ENCODE measurements around the gene ZNF766.
"Not testable (repeated sequence)": the region's sequence is repeated elsewhere in the genome, so short reads cannot be mapped to it uniquely, and the experiment has no call there.

Gene ZNF766

DNA sequence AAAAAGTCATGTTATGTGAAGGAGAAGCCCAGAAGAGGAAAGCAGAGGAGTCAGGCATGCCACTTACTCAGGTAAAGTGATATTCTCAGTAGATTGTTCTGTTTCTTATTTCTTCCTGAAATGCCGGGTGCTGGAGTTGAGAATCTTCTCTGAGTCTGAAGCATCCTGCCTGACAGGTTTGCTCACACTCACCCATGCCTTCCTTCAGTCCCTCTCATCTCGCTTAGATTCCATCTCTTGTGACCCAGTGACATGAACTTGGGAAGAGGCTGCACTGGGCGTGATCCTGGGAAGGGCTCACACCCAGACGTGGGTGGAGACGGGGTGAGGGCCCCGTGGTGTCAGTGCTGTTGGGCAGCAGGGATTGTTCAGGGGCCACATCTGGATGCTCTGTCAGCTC is 8.1 kb downstream of the ZNF766 start:
- DNase-seq = no peak

DNA sequence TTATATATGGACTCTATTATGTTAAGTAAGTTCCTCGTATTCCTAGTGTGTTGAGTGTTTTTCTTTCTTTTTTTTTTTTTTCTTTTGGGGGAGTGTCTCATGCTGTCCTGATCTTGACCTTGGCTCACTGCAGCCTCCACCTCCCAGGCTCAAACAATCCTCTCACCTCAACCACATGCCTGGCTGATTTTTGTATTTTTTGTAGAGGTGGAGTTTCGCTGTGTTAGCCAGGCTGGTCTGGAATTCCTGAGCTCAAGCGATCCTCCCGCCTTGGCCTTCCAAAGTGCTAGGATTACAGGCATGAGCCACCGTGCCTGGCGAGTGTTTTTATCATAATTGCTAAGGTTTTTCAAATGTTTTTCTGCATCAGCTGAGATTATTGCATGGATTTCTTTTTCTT is 16.9 kb downstream of the ZNF766 start:
- no peak for DNase-seq

DNA sequence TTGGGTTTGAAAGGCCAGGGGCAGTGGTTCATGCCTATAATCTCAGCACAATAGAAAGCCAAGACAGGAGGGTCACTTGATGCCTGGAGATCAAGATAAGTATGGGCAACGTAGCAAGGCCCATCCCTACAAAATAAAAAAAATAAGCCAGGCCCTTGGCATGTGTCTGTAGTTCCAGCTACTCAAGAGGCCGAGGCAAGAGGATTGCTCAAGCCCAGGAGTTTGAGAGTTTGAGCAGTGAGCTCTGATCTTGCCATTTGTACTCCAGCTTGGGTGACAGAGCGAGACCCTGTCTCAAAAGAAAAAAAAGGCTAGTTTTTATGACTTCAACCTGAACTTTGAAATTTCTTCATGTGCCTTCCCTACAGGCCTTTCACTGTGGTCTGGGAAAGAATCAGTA is 22.4 kb downstream of the ZNF766 start:
- no peak for DNase-seq

DNA sequence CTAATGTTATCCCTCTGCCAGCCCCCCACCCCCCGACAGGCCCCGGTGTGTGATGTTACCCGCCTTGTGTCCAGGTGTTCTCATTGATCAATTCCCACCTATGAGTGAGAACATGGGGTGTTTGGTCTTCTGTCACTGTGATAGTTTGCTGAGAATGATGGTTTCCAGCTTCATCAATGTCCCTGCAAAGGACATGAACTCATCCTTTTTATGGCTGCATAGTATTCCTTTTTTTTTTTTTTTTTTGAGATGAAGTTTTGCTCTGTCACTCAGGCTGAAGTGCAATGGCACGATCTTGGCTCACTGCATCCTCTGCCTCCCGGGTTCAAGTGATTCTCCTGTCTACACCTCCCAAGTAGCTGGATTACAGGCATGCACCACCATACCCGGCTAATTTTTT is 23.6 kb downstream of the ZNF766 start:
- not testable (repeated sequence) for DNase-seq

DNA sequence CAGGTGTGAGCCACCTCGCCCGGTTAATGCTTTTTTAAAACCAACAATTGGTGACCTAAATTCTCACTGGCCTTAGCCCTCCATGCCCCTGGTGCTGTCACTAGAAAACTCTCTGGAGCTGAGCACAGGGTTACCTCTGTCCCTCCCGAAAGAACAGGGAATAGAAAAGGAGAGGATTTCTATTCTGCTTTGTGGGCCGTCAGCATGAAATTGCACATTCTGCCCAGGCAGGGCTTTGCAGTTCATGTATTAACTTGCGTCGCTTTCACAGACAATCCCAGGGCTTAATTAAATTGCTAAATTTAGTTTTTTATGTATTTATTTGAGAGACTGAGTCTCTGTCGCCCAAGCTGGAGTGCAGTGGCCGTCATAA is 27.0 kb downstream of the ZNF766 start:
- no peak for DNase-seq

DNA sequence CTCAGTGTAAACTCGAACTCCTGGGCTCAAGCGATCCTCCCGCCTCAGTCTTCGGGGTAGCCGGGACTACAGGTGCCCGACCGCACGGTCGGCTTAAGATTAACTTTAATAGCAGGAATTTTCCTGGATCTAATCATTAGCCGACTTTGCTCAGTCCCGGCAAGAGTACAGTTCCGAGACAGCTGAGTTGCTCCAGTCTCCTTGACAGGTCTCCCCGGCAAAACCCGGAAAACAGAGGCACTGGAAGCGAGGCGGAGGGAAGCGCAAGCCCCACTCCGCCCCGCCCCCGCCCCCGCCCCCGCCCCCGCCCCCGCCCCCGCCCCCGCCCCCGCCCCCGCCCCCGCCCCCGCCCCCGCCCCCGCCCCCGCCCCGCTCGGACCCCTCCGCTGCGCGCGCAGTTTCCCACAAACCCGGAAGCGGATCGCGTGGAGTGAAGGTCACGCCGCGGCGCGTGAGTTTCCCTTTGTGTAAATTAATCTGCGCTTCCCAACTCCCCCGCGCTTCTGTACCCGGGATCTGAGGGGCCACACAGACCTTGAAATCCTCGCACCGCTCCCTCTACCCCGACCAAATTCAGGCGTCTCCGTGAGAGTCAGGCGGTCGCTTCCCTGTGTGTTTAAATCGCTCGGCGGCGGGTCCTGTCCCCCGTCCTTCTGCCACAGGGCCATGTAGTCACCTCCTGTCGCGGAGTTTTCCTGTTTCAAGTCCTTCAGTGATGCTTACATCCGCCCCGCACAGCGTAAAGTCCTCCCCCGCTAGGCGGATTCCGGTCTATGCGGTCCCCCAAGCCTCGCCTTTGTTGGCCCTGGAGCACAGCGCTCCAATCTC is 27.6 kb downstream of the ZNF766 start, which contains the start of gene ZNF480:
TSS of gene ZNF480 (plus strand) at position 397 of the 828 bp plus-strand sequence. CDS start 3,244 bp downstream, outside the sequence.
- DNase-seq = peak; percentile 68

DNA sequence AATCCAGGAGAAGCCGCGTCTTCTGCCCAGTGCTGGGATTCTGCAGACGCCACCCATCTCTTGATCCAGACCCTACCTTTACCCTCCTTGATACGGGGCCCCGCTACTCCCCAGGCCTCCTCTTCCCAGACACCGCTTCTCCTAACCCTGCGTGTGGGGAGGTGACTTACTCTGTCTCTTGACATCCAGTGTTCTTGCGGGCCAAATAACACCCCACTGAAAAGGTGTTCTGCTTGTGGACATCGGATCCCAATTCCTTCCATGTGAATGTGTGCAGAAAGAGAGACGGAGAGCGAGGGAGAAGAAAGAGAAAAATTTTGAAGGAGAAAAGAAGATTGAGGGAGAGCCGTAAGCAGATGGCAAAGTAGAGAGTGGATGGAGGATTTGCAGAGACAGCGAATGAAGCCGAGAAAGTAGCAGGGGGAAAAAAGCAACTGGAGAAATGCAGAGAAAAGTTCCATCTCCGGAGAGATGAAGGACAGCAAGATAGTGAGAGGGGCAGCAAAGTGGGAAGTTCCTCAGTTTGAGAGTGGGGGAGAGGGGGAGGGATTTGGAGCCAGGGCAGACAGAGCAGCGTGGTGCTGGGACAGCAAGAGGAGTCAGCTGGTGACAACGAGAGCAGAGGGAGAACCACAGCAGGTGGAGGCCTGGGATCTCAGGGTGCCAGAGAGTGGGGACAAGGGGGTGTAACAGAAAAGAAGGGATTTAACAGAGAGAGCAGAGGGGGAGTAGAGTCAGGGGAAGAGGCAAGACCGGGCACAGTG is 28.4 kb downstream of the ZNF766 start:
- DNase-seq = no peak

DNA sequence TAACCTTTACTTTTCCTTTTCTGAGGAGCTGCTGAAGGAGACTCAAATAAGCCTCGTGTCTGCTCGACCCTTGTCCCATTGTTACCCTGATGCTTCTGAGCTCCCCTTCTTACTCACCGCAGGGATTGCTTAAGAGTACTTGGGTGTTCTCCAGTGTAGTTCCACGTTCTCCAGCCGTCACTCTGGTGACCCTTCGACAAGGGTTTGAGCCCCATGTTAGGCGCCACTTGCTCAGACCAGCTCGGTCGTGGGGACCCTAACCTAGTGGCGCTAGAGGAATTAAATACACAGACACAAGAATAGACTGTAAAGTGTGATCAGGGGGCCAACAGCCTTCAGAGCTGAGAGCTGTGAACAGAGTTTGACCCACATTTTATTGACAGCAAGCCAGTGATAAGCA is 37.9 kb downstream of the ZNF766 start:
- no peak for DNase-seq

DNA sequence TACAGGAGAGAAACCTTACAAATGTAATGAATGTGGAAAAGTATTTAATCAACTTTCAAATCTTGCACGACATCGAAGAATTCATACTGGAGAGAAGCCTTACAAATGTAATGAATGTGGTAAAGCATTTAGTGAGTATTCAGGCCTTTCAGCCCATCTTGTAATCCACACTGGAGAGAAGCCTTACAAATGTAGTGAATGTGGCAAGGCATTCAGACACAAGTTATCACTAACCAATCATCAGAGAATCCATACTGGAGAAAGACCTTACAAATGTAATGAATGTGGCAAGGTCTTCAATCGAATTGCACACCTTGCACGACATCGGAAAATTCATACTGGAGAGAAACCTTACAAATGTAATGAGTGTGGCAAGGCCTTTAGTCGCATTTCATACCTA is 53.0 kb downstream of the ZNF766 start:
- no peak for DNase-seq

DNA sequence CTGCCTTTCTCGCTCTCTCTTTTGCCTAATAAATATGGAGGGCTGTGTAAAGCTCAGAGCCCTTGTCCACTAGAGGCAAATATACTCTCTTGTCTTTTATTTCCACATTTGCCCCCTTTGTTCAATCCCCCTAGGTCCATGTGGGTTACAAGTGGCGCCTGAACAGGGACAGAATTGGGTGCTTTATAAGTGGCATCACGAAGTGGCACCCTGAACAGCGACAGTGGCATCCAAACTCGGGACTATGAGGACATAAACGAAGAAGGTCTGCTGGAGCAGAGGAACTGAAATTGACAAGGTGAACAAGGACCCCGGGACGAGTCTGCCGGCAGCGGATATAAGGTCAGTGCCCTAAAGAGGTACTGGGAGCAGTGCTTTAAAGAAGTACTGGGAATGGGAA is 62.4 kb downstream of the ZNF766 start:
- DNase-seq = no peak

DNA sequence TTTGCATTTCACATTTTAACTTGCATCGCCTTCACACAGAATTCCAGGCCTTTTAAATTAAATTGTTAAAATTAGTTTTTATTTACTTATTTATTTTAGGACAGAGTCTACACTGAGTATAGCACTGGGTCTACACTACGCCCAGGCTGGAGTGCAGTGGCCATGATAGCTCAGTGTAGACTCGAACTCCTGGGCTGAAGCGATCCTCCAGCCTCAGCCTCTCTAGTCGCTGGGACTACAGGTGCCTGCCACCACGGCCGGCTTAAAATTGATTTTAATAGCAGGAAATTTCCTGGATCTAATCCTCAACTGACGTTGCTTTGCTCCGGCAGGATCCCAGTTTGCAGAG is 66.4 kb downstream of the ZNF766 start:
- no peak for DNase-seq

DNA sequence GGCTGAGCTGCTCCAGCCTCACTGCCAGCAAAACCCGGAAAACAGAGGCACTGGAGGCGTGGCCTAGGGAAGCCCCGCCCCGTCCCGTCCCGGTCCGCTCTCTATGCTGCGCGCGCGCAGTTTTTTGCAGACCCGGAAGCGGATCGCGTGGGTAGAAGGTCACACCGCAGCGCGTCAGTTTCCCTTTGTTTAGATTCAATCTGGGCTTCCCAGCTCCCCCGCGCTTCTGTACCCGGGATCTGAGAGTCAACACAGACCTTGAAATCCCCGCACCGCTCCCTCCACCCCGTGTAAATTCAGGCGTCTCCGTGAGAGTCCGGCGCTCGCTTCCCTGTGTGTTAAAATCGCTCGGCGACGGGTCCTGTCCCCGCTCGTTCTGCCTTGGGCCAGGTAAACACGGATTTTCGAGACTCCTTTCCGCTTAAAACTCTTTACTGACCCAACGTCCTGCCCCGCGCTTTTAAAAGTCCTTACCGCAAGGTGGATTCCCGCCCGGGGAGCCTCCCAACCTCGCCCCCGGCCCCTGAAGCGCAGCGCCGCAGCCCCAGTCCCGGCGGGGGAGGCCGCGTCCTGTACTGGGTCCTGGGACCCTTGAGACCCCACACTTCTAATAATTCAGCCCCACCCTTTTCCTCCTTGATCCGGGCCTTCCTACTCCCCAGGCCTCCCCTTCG is 66.9 kb downstream of the ZNF766 start, which contains the start of gene ZNF610:
TSS of gene ZNF610 (plus strand) at position 127 of the 674 bp plus-strand sequence. CDS start 12,930 bp downstream, outside the sequence.
- DNase-seq = peak; percentile 96

DNA sequence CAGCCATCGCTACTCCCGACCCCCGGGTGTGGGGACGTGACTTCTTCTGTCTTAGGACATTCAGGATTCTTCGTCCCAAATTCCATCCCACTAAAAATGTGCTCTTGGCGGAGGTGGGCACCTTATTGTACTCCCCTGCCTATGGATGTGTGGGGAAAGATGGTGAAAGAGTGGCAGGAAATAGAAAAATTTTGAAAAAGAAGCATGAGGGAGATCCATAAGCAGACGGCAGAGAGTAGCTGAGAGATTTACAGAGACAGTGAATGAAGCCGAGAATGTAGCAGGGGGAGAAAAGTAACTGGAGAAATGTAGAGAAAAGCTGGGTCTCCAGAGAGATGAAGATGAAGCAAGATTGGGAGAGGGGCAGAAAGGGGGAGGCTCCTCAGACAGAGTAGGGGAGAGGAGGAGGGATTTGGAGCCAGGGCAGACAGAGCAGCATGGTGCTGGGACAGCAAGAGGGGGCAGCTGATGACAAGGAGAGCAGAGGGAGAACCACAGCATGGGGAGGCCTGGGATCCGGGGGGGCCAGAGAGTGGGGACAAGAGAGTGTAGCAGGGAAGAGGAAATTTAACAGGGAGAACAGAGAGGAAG is 67.5 kb downstream of the ZNF766 start:
- no peak for DNase-seq

DNA sequence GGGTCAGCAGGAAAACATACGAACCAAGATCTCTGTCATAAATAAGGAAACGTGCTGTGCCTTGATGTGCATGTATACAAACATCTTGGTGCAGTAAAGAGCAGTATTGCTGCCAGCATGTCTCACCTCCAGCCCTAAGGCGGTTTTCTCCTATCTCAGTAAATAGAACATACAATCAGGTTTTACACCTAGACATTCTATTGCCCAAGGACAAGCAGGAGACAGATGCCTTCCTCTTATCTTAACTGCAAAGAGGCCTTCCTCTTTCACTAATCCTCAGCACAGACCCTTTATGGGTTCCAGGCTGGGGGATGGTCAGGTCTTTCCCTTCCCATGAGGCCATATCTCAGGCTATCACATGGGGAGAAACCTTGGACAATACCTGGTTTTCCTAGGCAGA is 69.6 kb downstream of the ZNF766 start:
- not testable (repeated sequence) for DNase-seq

DNA sequence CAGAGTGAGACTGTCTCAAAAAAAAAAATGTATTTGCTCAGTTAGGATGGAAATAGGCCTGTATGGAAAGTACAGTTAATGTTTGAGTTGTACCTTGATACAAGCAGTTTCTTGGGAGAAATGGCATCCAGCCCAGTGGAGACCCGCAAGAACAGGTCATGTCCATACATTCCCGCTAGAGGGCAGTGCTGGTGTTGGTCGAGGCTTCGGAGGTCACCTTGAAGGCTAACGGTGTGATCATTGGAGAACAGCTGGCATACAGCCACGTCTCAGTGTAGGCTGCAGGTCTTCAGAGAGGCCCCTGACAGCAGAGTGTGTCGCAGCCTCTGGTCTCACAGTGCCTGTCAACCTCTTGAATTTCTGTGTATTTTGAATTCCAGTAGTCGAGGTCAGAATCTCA is 74.2 kb downstream of the ZNF766 start:
- DNase-seq = peak; percentile 18

DNA sequence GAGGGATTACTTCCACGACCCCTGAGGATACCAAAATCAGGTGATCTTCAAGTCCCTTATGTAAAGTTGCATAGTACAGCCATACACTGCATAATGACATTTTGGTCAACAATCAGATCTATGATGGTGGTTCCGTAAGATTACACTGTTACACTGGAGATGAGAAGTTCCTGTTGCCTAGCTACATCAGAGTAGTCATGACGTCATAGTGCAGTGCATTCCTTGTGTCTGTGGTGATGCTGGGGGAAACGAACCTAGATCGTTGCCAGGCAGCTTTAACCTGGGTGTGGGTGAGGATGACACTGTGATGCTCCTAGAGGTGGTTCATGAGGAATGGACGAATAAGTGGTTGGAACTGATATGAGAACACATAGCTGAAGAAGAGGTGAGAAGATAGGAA is 75.8 kb downstream of the ZNF766 start:
- DNase-seq = no peak
